Muscle of leg (tissue), 11 donors: ENCODE measurements around the gene KTN1. TPM values are rescaled to one million over a fixed set of nuclear protein-coding genes. Genes with fewer than 3 reads are reported as not detected.

Experiments used
- DNase-seq: peaks from one replicate; pipeline ENCODE4 v3.0.0; 2013
- H3K27ac ChIP-seq: one replicate; pipeline ENCODE4 v1.5.1; 2013; ENCODE audit warnings: mild to moderate bottlenecking, low read length, control low read depth
- H3K27me3 ChIP-seq: one replicate; pipeline ENCODE4 v1.6.1; 2013; ENCODE audit warnings: low read length; ENCODE audit not compliant: control insufficient read depth, insufficient read depth
- H3K36me3 ChIP-seq: one replicate; pipeline ENCODE4 v1.6.1; 2013; ENCODE audit warnings: low read length; ENCODE audit not compliant: control insufficient read depth, insufficient read depth
- H3K4me1 ChIP-seq: one replicate; pipeline ENCODE4 v1.6.1; 2013; ENCODE audit warnings: low read length; ENCODE audit not compliant: control insufficient read depth, insufficient read depth
- H3K4me3 ChIP-seq: one replicate; pipeline ENCODE4 v1.5.1; 2013; ENCODE audit warnings: low read length, control low read depth
- H3K9me3 ChIP-seq: replicated peaks from 2 replicates; pipeline ENCODE4 v1.6.1; 2013; ENCODE audit warnings: low read depth, low read length; ENCODE audit not compliant: control insufficient read depth
- WGBS: methylation state at CpG from one replicate; pipeline ENCODE4 v1.1.5; 2013; ENCODE audit warnings: missing lambda C conversion rate; ENCODE audit not compliant: insufficient coverage; 5-methylcytosine and 5-hydroxymethylcytosine counted together
- polyA plus RNA-seq, 8 donors: library from polyadenylated mRNA; unstranded; fragments of 120-200 nt; gene quantifications; one replicate each; pipeline versions ENCODE4 v1.2.1 to v1.2.3, GENCODE V29; 2013; ENCODE audit warnings: inconsistent platforms in 1 of 8, low replicate concordance in 1 of 8; ENCODE audit not compliant: insufficient read length in 8 of 8, insufficient read depth in 1 of 8
- total RNA-seq: library from RNA; stranded (reverse); fragments of 120-200 nt; gene quantifications from one replicate; pipeline ENCODE4 v1.2.4, GENCODE V29; 2013

KTN1 gene
- total and polyA plus RNA-seq, 9 donors, result 106 to 148 (median 141) TPM

DNA sequence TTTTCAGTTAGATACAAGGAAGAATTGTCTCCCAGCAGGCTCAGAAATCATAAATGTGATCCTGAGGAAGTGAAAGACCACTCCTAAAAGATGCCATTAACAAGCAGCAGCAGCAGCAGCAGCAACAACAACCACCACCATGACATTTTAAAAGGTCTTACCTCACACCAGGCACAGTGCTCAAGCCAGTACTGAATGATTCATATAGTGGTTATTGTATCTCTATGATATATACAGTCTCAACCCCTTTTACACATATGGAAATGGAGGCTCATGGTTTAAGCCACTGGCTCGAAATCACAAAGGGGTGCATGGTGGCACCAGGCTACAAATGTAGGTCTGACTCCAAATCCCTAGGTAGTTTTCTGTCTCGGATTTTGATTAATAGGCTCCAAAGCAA, 126.9 kb downstream of the KTN1 start:
- Histone ChIP-seq H3K4me3 (no peak overlapping the region), H3K27ac (no peak overlapping the region), H3K27me3 (no peaks in the 10 kb centered on the region), H3K4me1 (no peaks in the 10 kb centered on the region), H3K36me3 (no peaks in the 10 kb centered on the region), H3K9me3 (no peaks in the 10 kb centered on the region)
- DNase-seq, result no peak
- WGBS, result no CpG with 5 or more reads among the region's 2 CpGs

DNA sequence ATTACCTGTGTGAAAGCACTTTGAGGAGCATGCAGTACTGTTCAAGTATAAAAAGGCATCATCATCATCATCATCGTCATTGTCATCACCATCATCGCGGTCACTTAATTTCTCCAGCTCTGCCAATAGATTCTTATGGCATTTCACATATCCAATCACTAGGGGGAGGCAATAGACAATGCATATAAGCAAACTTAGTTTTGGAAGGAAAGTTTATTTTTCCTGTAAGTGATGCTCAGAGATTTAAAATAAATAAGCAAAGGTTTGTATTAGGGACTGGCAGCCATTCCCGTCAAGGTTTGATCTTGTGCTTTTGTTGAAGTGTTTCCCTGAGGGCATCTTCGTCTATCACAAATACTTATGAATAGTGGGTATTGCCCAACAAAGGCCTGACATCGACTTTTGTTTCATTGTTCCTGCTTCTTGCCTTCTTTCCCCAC, 127.4 kb downstream of the KTN1 start:
- H3K9me3 ChIP-seq, result no peaks in the 10 kb centered on the region
- no peak overlapping the region for H3K27ac ChIP-seq
- peak; percentile 82 for DNase-seq
- H3K27me3 ChIP-seq, result no peaks in the 10 kb centered on the region
- H3K36me3 ChIP-seq, result no peaks in the 10 kb centered on the region
- H3K4me3 ChIP-seq, result no peak overlapping the region
- WGBS, result 57% methylated on average over 2 of the region's 6 CpGs
- no peaks in the 10 kb centered on the region for H3K4me1 ChIP-seq

DNA sequence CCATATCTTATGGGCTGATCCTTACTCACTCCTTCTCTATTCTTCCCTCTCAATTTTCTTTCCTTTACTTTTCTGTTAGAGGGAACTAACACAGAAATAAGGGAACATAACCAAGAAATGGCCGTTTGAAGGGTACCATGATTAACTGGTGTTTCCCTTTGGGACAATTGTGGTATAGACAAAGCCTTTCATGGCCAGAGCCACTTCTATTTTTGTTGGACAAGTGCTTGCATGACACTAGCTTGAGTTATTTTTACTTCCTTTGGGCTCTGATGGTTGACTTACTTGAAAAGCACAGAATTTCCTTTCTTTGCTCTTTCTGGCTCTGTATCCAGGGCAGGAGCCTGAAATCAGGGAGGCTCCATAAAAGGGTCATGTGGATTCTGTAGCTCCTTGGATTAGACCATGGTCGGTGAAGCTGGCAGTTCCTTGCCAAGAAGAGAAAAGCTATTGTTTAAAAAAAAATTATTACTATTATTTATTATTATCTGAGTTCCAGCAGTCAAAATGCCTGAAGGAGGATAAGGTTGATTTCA, 130.6 kb downstream of the KTN1 start:
- no peaks in the 10 kb centered on the region for H3K4me1 ChIP-seq
- no peak overlapping the region for H3K4me3 ChIP-seq
- H3K27ac ChIP-seq, result no peak overlapping the region
- no peaks in the 10 kb centered on the region for H3K27me3 ChIP-seq
- H3K36me3 ChIP-seq, result no peaks in the 10 kb centered on the region
- no peak for DNase-seq
- no peaks in the 10 kb centered on the region for H3K9me3 ChIP-seq
- 40% methylated on average over 1 of the region's 2 CpGs for WGBS

DNA sequence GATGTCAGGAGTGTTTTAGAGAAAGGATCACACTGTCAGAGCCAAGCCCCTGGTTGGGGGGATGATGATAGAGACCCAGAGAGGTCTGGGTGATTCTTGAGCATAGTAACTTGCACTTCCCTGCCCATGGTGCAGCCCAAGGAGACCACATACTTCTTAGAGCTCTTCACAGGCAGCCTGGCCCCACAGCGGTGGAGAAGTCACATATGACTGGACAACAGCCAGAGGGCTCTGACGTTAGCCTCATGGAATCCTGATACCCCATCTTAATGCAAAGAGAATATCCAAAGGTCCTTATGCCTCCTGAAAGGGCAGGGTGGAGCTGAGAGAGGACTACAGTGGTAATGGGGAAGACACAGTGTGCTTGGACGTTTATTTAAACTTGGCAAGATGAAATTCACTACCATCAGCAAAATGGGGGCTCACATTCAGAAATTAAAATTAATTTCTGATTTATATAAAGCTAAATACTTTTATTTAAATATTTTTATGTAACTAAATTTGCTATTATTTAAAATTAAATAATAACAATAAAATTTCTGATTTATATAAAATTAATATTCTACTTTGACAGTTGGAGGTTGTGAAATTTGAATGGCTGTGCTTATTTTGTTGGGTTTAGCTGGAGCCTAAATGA, 131.3 kb downstream of the KTN1 start:
- Histone ChIP-seq H3K9me3 (no peaks in the 10 kb centered on the region), H3K4me3 (no peak overlapping the region), H3K27me3 (no peaks in the 10 kb centered on the region), H3K27ac (no peak overlapping the region), H3K36me3 (no peaks in the 10 kb centered on the region), H3K4me1 (no peaks in the 10 kb centered on the region)
- WGBS, result 40% methylated on average over 1 of the region's 3 CpGs
- no peak for DNase-seq

DNA sequence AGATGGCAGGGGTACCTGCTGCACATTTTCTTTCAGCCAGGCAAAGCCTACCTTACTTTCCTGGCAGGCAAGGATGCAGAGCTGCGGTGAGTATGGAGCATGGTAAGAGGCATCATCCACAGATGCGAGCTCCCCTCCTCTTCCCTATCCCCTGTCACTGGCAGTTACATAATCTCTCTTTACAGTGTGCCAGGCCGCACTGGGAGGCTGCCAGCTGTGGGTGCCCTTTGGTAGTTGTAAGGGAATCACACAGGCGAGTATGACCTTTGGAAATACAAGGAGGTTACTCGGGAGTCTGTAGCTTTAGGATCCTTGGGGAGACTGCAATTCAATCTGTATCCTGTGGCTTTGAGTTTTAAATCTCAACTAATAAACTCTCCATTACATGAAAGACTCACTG, 132.5 kb downstream of the KTN1 start:
- H3K27me3 ChIP-seq, result no peaks in the 10 kb centered on the region
- DNase-seq, result no peak

GRCh38 chr14:55713486-55713885, 133.5 kb downstream of the KTN1 start:
- H3K27ac ChIP-seq, result no peak overlapping the region
- no peaks in the 10 kb centered on the region for H3K4me1 ChIP-seq
- H3K4me3 ChIP-seq, result no peak overlapping the region
- no peaks in the 10 kb centered on the region for H3K36me3 ChIP-seq
- H3K27me3 ChIP-seq, result no peaks in the 10 kb centered on the region
- DNase-seq, result no peak
- WGBS, result no CpG with 5 or more reads among the region's 4 CpGs
- no peaks in the 10 kb centered on the region for H3K9me3 ChIP-seq

More for the DNA sequence above, 132.5 kb downstream of the KTN1 start:
- no peaks in the 10 kb centered on the region for H3K9me3 ChIP-seq
- no CpG with 5 or more reads among the region's 5 CpGs for WGBS
- H3K4me1 ChIP-seq, result no peaks in the 10 kb centered on the region
- no peak overlapping the region for H3K27ac ChIP-seq
- H3K4me3 ChIP-seq, result no peak overlapping the region
- H3K36me3 ChIP-seq, result no peaks in the 10 kb centered on the region

GRCh38 chr14:55715889-55716288, 135.9 kb downstream of the KTN1 start:
- no peaks in the 10 kb centered on the region for H3K27me3 ChIP-seq
- 38% methylated on average over 2 of the region's 5 CpGs for WGBS
- H3K36me3 ChIP-seq, result no peaks in the 10 kb centered on the region
- H3K27ac ChIP-seq, result no peak overlapping the region
- no peaks in the 10 kb centered on the region for H3K9me3 ChIP-seq
- no peak overlapping the region for H3K4me3 ChIP-seq
- DNase-seq, result peak; percentile 89
- H3K4me1 ChIP-seq, result no peaks in the 10 kb centered on the region

DNA sequence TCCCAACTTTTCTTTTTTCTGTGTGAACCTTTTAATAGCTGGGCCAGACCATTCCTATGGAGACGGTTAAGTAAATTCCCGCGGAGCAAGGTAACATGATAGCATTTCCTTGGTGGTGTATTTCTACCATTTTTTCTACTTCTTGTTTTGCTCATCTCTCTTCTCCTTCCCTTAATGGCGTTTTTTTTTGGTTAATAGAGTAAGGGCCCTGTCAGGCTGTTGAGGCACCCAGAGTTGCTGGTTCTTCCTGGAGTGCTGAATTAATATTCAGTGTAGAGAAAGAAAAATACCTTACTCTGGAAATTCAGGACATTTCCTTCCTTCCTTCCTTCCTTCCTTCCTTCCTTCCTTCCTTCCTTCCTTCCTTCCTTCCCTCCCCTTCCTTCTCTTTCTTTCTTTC, 137.6 kb downstream of the KTN1 start:
- Histone ChIP-seq H3K36me3 (no peaks in the 10 kb centered on the region), H3K27ac (no peak overlapping the region), H3K4me1 (no peaks in the 10 kb centered on the region), H3K9me3 (no peaks in the 10 kb centered on the region), H3K4me3 (no peak overlapping the region), H3K27me3 (no peaks in the 10 kb centered on the region)
- no CpG with 5 or more reads among the region's 4 CpGs for WGBS
- no peak for DNase-seq

GRCh38 chr14:55718551-55718950, 138.5 kb downstream of the KTN1 start:
- Histone ChIP-seq H3K9me3 (no peaks in the 10 kb centered on the region), H3K27ac (no peak overlapping the region), H3K27me3 (no peaks in the 10 kb centered on the region), H3K4me3 (no peak overlapping the region), H3K4me1 (no peaks in the 10 kb centered on the region), H3K36me3 (no peaks in the 10 kb centered on the region)
- no CpG with 5 or more reads among the region's 1 CpG for WGBS
- DNase-seq, result no peak

- Histone ChIP-seq H3K27ac (no peak overlapping the region), H3K9me3 (no peaks in the 10 kb centered on the region), H3K36me3 (no peaks in the 10 kb centered on the region), H3K27me3 (no peaks in the 10 kb centered on the region), H3K4me3 (no peak overlapping the region), H3K4me1 (no peaks in the 10 kb centered on the region)
- WGBS, result no CpG with 5 or more reads among the region's 4 CpGs
- DNase-seq, result no peak
Measured at GRCh38 chr14:55720796-55721195, 140.8 kb downstream of the KTN1 start.

GRCh38 chr14:55721353-55721752, 141.3 kb downstream of the KTN1 start:
- Histone ChIP-seq H3K9me3 (no peaks in the 10 kb centered on the region), H3K4me1 (no peaks in the 10 kb centered on the region), H3K27ac (no peak overlapping the region), H3K36me3 (no peaks in the 10 kb centered on the region), H3K4me3 (no peak overlapping the region), H3K27me3 (no peaks in the 10 kb centered on the region)
- DNase-seq, result no peak
- no CpG with 5 or more reads among the region's 1 CpG for WGBS
